Skeletal muscle tissue (tissue), 4 donors: Measurements from ENCODE around the gene DNAJC13. TPM values are rescaled to one million over a fixed set of nuclear protein-coding genes. Genes with fewer than 3 reads are reported as not detected.

Experiments used
- H3K27ac ChIP-seq: one replicate; pipeline ENCODE4 v1.7.0; 2013; ENCODE audit warnings: mild to moderate bottlenecking, low read depth, low read length, inconsistent platforms
- H3K27me3 ChIP-seq, 3 donors: one replicate each; pipeline ENCODE4 v1.7.0; 2013; ENCODE audit warnings: low read length in 3 of 3; ENCODE audit not compliant: control insufficient read depth in 3 of 3, insufficient read depth in 3 of 3
- H3K36me3 ChIP-seq, 3 donors: one replicate each; pipeline ENCODE4 v1.7.0; 2013; ENCODE audit warnings: low read length in 3 of 3; ENCODE audit not compliant: control insufficient read depth in 3 of 3, insufficient read depth in 3 of 3
- H3K4me1 ChIP-seq, 3 donors: one replicate each; pipeline ENCODE4 v1.7.0; 2013; ENCODE audit warnings: low read length in 3 of 3, mild to moderate bottlenecking in 3 of 3; ENCODE audit not compliant: control insufficient read depth in 3 of 3, insufficient read depth in 3 of 3
- H3K4me3 ChIP-seq, 3 donors: one replicate each; pipeline ENCODE4 v1.7.0; 2013; ENCODE audit warnings: low read length in 3 of 3
- H3K9ac ChIP-seq, 3 donors: one replicate each; pipeline ENCODE4 v1.7.0; 2013; ENCODE audit warnings: low read length in 3 of 3, mild to moderate bottlenecking in 3 of 3, moderate library complexity in 2 of 3, low read depth in 1 of 3
- H3K9me3 ChIP-seq, 3 donors: one replicate each; pipeline ENCODE4 v1.7.0; 2013; ENCODE audit warnings: low read length in 3 of 3; ENCODE audit not compliant: control insufficient read depth in 3 of 3
- total RNA-seq: library from RNA; depleted of rRNA; stranded (reverse); fragments of >200 nt; gene quantifications from one replicate; pipeline ENCODE4 v1.2.3, GENCODE V29; 2014
- donor health status: Osteomylitis.

DNAJC13 gene
- total RNA-seq, 1 donor from 2014 or later: 44.4 TPM

DNA sequence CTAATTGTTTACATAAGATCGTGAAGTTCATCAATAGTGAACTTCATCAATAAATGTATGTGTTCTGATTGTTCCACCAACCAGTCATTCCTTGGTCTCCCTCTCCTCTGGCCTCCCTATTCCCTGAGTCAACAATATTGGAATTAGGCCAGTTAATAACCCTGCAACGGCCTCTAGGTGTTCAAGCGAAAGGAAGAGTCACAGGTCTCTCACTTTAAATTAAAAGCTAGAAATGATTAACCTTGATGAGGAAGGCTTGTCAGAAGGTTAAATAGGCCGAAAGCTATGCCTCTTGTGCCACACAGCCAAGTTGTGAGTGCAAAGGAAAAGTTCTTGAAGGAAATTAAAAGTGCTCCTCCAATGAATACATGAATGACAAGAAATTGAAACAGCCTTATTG, 90.4 kb downstream of the DNAJC13 start:
- no peaks in the 10 kb centered on the region for H3K27me3 ChIP-seq
- no peak overlapping the region for H3K27ac ChIP-seq
- H3K4me3 ChIP-seq: no peak overlapping the region
- no peaks in the 10 kb centered on the region for H3K4me1 ChIP-seq
- H3K9ac ChIP-seq: no peak overlapping the region
- H3K9me3 ChIP-seq: no peaks in the 10 kb centered on the region
- H3K36me3 ChIP-seq: peaks cover 26 to 46% (median 44%) of the 10 kb centered on the region in 3 donors

DNA sequence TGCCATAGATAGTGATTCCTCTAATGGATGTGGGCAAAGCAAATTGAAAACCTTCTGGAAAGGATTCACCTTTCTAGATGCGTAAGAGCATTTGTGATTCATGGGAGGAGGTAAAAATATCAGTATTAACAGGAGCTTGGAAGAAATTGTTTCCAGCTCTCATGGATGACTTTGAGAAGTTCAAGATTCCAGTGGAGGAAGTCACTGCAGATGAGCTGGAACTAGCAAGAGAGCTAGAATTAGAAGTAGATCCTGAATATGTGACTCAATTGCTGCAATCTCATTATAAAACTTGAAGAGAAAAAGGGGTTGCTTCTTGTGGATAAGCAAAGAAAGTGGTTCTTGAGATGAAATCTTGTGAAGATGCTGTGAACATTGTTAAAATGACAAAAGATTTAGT, 91.8 kb downstream of the DNAJC13 start:
- no peaks in the 10 kb centered on the region for H3K27me3 ChIP-seq
- H3K9ac ChIP-seq: no peak overlapping the region
- no peaks in the 10 kb centered on the region for H3K4me1 ChIP-seq
- H3K27ac ChIP-seq: no peak overlapping the region
- H3K4me3 ChIP-seq: no peak overlapping the region
- H3K36me3 ChIP-seq: peaks cover 21 to 50% (median 46%) of the 10 kb centered on the region in 3 donors
- no peaks in the 10 kb centered on the region for H3K9me3 ChIP-seq

DNA sequence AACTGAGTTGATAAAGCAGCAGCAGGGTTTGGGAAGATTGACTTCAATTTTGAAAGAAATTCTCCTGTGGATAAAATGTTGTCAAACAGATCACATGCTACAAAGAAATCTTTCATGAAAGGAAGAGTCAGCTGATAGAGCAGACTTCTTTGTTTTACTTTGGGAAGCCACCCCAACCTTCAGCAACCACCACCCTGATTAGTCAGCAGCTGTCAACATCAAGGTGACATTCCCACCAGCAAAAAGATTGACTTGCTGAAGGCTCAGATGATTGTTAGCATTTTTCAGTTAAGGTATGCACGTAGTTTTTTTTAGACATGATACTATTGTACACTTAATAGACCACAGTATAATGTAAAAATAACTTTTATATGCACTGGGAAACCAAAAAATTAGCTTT, 92.2 kb downstream of the DNAJC13 start:
- H3K9me3 ChIP-seq: no peaks in the 10 kb centered on the region
- H3K9ac ChIP-seq: no peak overlapping the region
- H3K4me1 ChIP-seq: no peaks in the 10 kb centered on the region
- no peaks in the 10 kb centered on the region for H3K27me3 ChIP-seq
- H3K4me3 ChIP-seq: no peak overlapping the region
- peaks cover 19 to 54% (median 44%) of the 10 kb centered on the region in 3 donors for H3K36me3 ChIP-seq
- H3K27ac ChIP-seq: no peak overlapping the region

DNA sequence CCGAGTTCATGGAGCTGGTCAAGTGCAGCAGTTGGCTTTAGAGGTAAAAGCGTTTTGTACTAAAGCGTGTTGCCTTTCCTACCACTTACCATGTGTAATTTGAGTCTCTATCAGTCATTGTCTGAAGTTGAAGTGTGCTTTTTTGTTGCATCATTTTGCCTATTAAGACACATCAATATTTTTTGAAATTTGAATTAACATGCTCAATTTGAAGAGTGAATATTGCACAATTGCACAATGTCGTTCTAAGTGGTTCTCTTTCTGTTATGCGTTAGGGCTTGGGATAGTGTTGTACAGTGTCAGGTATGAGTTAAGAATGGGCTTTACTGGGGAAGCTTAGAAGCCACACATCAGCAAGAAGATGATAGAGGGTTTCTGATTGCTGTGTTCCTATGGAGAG, 95.8 kb downstream of the DNAJC13 start:
- no peaks in the 10 kb centered on the region for H3K27me3 ChIP-seq
- no peaks in the 10 kb centered on the region for H3K4me1 ChIP-seq
- no peaks in the 10 kb centered on the region for H3K9me3 ChIP-seq
- H3K27ac ChIP-seq: no peak overlapping the region
- no peak overlapping the region for H3K9ac ChIP-seq
- H3K4me3 ChIP-seq: no peak overlapping the region
- peaks cover 24 to 71% (median 59%) of the 10 kb centered on the region in 3 donors for H3K36me3 ChIP-seq

DNA sequence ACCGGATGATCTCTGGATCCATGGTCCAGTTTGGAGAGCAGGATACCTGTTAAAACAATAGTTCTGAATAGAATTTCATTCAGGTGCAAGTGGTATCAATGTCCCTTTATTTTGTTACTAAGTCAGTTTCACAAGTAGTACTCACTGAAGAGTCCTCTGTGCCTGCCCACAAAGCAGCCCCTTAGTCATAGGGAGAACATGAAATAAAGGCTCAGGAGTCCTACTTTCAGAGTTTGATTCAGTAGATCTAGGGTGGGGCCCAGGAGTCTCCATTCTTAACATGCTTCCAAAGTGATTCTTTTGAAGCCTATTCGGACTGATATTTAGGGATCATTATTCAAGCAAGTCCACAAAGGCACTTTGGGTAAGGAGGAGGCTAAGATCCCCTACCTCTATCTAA, 100.0 kb downstream of the DNAJC13 start:
- no peak overlapping the region for H3K9ac ChIP-seq
- no peak overlapping the region for H3K4me3 ChIP-seq
- H3K27me3 ChIP-seq: no peaks in the 10 kb centered on the region
- no peak overlapping the region for H3K27ac ChIP-seq
- H3K9me3 ChIP-seq: no peaks in the 10 kb centered on the region
- H3K4me1 ChIP-seq: no peaks in the 10 kb centered on the region
- peaks cover 20 to 60% (median 58%) of the 10 kb centered on the region in 3 donors for H3K36me3 ChIP-seq

DNA sequence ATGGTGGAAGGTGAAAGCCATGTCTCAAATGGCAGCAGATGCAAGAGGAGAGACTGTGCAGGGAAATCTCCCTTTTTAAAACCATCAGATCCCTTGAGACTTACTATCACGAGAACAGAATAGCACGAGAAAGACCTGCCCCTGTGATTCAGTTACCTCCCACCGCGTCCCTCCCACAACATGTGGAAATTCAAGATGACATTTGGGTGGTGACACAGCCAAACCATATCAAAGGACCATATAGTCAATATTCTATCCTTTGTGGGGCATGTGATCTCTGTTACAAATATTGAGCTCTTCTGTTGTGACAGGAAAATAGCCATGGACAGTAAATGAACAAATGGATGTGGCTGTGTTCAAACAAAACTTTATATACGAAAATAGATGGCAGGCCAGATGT, 102.6 kb downstream of the DNAJC13 start:
- no peaks in the 10 kb centered on the region for H3K4me1 ChIP-seq
- no peaks in the 10 kb centered on the region for H3K27me3 ChIP-seq
- no peak overlapping the region for H3K4me3 ChIP-seq
- no peak overlapping the region for H3K27ac ChIP-seq
- H3K9me3 ChIP-seq: no peaks in the 10 kb centered on the region
- peaks cover 20 to 69% (median 56%) of the 10 kb centered on the region in 3 donors for H3K36me3 ChIP-seq
- no peak overlapping the region for H3K9ac ChIP-seq

DNA sequence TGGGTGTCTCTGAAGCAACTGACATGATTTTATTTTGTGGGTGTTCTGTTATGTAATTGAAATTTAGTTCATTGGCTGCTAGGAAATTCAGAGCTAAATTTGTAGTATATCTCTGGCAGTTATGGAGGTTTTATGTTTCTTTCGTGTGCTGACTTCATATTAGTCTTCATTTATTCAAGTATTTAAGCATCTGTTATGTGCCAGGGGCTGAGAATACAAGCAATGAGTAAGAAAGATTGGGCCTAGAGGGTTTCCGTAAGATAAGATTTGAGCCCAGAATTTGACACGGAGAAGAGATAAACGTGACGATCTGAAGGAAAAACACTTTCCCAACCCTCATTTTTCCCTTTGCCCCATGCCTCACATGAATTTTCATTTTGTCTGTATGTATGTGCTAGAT, 104.6 kb downstream of the DNAJC13 start:
- Histone ChIP-seq H3K4me3 (no peak overlapping the region), H3K27me3 (no peaks in the 10 kb centered on the region), H3K36me3 (peaks cover 9 to 67% (median 53%) of the 10 kb centered on the region in 3 donors), H3K27ac (no peak overlapping the region), H3K4me1 (no peaks in the 10 kb centered on the region), H3K9me3 (no peaks in the 10 kb centered on the region), H3K9ac (no peak overlapping the region)

DNA sequence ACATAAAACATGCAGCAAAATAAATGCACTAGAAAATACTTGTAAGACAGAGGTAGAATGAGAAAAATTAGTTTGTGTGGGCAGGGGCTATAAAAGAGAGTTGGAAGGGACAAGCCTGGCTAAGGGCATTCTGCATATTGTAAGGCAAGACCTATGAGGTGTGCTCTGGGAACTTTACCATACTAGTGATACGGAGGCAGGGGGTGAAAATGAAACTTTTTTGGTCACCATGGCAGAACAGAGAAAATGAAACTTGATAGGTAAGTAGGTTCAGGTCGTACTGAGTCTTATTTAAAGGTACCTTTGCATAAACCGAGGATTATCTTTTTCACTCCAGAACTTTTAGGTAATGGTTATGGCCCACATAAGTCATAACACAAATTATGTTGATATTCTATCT, 105.1 kb downstream of the DNAJC13 start:
- Histone ChIP-seq H3K9ac (no peak overlapping the region), H3K36me3 (peaks cover 7 to 67% (median 51%) of the 10 kb centered on the region in 3 donors), H3K4me3 (no peak overlapping the region), H3K9me3 (no peaks in the 10 kb centered on the region), H3K27ac (no peak overlapping the region), H3K27me3 (no peaks in the 10 kb centered on the region), H3K4me1 (no peaks in the 10 kb centered on the region)

DNA sequence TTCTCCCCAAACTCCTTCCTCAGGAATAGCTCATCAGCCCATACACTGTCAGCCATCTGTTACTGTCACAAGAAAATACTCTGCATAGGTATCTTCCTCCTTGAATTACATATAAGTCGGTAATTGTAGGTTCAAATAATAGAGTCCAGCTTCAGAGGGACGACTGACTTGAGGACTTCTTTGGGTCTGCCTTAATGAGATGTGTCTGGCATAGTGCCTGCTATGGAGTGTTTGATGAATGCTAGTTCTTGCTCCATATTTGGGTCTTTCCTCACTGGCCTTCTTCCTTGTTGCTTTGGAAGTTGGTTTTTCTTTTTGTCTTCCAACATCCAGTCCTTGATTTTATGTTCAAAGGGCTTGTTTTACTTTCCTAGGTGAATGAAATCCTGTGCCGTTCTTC, 113.3 kb downstream of the DNAJC13 start:
- Histone ChIP-seq H3K4me1 (no peaks in the 10 kb centered on the region), H3K36me3 (peaks cover 16 to 53% (median 49%) of the 10 kb centered on the region in 3 donors), H3K27ac (no peak overlapping the region), H3K9ac (no peak overlapping the region), H3K9me3 (no peaks in the 10 kb centered on the region), H3K27me3 (no peaks in the 10 kb centered on the region), H3K4me3 (no peak overlapping the region)

DNA sequence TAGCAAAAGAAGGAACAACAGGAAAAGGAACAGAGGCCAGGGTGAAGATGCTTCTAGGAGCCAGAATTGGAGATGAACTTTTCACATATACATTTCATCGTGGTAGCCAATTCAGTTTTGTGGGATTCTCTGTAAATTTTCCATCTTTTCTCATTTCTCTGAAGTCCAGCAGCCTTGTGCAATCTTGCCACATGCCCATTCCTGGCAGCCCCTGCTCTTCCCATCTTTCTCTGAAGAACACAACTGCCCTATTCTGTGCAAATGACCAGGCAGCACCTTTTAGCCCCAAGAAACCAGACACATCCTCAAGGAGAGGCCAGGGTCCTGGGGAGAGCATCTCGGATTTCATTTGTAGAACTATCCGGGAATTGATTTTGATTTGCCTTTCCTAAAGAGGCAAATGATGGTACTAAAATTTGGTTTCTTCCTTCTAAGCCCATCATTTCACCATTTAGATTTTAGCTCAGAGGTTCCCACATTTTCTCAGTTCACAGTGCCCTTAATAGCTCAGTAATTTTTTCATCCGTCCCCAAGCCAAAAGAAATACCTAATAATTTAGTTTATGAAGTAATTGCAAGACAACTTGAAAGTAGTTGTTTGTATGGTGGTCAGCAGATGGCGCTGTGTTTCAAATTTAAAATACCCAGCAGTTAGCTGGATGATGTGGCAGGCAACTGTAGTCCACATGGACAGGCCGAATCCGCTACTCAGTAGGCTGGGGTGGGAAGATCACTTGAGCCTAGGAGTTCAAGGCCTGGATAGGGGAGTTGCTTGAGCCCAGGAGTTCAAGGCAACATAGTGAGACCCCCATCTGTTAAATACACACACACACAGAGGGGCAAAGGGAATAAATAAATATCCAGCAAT, 118.5 kb downstream of the DNAJC13 start:
- peaks cover 8 to 42% (median 27%) of the 10 kb centered on the region in 3 donors for H3K36me3 ChIP-seq
- H3K4me1 ChIP-seq: peaks cover 0 to 2% (median 0%) of the 10 kb centered on the region in 3 donors
- H3K4me3 ChIP-seq: no peak overlapping the region
- H3K9me3 ChIP-seq: no peaks in the 10 kb centered on the region
- H3K27ac ChIP-seq: no peak overlapping the region
- H3K27me3 ChIP-seq: no peaks in the 10 kb centered on the region
- H3K9ac ChIP-seq: no peak overlapping the region
